IPS-NIHi7 (cell line): ENCODE results near the gene FANCL.
A peak's percentile ranks its signal among the peaks of the same experiment; 100 is the strongest.
"Not testable (repeated sequence)": the region's sequence is repeated elsewhere in the genome, so short reads cannot be mapped to it uniquely, and the experiment has no call there.

Experiments
- DNase-seq: peaks from one replicate; pipeline ENCODE4 v3.0.0; 2012; ENCODE audit warnings: mixed read lengths; ENCODE audit errors: extremely low spot score

Gene FANCL

DNA sequence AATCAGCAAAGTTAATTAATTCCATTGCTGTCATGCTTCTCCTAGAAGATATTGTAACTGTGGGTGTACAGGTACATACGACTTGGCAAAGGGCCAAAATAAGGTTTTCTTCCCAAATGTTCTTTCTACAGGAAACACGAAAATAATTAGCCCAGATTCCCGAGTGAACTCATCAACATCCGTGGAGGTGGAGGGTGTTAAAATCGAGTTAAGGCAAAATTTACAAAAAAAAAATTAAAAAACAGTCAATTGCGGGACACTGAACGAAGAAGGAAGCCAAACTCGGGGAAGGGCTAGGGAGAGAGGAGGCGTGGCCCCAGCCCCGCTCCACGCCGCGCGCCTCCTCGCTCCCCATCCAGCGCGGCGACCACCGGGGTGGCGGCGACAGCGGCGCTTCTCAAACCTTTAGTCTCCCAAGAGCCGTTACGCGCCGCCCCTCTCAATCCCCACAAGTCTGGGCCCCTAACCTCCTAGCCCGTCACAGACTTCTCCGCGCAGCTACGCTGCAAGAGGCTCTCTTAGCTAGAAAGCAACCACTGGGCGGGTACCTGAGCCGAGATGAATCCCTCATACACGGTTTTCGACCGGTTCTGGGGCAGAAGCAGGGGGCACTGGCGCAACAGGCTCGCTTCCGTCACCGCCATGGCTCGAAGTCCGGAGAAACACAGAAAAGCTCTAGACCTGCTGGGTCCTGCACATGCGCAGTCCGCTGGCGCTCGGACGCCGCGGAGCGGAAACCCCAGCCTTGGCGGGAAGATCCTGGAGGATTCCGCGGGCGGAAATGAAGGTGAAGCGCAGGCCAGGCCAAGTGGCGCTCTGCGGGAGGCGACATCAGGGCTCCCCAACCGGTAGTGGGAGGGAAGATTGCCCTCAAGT, at the start of gene FANCL:
FANCL (minus strand) TSS at position 656 of the 876 bp plus-strand sequence; CDS start at position 644, 12 bp downstream.
- peak; percentile 96 for DNase-seq

DNA sequence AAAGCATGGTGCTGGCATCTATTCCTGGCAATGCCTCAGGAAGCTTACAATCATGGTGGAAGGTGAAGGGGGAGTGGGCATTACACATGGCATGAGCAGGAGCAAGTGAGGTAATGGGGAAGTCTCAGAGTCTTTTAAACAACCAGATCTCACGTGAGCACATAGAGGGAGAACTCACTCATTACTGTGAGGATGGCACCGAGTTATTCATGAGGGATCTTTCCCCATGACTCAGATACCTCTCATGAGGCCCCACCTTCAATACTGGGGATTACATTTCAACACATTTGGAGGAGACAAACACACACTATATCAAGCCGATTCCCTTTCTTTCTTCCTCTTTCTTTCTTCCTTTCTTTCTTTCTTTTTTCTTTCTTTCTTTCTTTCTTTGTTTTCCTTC, 47.9 kb upstream of the FANCL start:
- no peak for DNase-seq

DNA sequence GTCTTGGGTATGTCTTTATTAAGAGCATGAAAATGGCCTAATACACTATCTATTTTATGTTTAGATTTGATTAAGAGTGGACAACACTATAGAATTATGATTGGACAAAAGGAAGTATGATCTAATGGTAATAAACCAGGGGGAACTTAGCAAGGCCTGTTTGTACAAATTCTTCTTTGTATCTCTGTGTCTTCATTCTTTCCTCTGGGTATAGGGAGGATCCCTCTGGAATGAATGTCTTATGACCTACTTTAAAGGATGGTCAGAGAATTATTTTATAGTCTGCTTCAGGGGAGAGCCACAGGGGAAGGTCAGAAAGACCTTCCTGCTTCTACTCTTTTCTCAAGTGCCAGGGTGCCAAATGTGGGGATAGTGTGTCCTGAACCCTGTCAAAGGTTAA, 42.8 kb upstream of the FANCL start:
- no peak for DNase-seq

DNA sequence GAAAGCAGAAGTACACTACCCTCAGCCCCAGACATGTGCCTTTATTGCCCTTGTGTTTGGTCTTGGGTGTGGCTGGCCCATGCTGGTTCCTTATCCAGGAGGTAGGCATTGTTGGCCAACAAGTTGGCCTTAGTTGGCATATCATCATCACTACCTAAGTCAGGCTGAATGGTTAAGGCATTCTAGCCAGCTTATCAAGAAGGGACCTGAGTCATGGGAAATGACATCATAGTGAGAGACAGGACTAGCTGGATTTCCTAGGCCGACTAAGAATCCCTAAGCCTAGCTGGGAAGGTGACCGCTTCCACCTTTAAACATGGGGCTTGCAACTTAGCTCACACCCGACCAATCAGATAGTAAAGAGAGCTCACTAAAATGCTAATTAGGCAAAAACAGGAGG, 34.0 kb upstream of the FANCL start:
- not testable (repeated sequence) for DNase-seq

DNA sequence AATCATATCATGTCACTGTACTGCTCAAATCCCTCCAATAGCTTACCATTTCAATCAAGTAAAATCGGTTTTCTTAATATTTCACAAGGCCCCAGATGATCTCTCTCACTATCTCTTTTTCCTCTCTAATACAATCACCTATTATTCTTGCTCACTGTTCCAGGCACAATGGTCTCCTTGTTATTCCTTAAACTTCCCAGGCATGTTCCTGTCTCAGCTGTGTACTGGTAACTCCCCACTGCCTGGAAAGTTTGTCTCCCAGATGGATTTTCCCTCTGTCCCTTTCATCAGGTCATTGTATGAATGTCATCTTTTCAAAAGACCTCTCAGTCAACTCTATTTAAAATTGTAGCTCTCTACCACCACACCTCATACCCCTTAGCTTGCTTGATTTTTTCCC, 30.7 kb upstream of the FANCL start:
- DNase-seq = no peak

DNA sequence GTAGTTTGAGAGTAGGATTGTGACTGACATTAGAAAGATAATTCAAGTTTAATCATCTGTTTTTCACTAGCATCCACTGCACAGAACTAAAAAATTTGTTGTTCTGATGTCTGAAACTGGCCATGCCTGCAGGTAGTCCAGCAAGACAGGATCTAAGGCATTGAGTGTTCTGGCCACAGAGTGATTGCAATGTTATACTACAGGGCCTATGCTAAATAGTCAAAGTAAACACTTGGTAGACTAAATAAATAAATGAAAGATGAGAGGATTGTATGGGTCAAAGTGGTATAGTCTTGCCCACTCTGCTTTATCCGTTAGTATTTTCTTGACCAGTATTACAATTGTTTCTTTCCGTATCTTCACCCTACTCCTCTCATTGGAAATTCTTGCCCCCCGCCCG, 27.6 kb upstream of the FANCL start:
- DNase-seq = no peak

DNA sequence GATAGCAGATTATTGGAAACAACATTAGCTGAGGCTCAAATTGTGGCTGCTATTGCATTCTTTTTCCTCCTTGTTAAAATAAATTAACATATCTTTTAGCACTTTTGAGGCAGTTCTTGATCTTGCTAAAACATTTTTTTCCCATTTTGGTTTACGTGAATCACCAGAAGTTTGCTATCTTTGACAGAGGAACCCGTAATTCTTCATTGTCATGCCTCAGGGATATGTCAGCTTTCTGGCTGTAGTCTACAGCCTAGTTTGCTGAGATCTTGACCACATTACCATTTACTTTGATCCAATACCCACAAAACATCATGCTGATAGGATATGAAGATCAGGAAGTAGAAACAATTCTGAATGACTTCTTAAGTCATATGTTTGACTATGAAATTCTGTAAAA, 25.1 kb upstream of the FANCL start:
- no peak for DNase-seq

DNA sequence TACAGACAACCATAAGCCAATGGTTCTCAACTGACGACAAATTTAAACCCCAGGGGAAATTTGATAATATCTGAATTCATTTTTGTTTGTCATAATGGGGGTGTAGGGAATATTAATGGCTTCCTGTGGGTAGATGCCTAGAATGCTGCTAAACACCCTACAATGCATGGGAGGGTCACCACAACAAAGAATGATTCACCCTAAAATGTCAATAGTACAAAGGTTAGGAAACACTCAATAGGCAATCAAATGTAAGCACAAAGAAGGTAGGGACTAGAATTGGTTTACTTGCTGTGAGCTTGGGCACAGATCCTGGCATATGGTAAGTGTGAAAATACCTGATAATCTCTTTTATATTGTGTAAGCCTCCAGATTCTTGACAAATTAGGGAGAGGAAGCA, 20.1 kb upstream of the FANCL start:
- no peak for DNase-seq

DNA sequence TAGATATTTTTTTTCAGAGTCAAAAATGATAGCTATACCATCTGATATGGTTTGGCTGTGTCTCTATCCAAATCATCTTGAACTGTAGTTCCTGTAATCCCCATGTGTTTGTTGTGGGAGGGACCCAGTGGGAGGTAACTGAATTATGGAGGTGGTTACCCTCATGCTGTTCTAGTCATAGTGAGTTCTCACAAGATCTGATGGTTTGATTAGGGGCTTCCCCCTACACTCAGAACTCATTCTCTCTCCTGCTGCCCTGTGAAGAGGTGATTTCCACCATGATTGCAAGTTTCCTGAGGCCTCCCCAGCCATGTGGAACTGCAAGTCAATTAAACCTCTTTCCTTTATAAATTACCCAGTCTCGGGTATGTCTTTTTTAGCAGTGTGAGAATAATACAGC, 17.3 kb upstream of the FANCL start:
- DNase-seq = not testable (repeated sequence)

DNA sequence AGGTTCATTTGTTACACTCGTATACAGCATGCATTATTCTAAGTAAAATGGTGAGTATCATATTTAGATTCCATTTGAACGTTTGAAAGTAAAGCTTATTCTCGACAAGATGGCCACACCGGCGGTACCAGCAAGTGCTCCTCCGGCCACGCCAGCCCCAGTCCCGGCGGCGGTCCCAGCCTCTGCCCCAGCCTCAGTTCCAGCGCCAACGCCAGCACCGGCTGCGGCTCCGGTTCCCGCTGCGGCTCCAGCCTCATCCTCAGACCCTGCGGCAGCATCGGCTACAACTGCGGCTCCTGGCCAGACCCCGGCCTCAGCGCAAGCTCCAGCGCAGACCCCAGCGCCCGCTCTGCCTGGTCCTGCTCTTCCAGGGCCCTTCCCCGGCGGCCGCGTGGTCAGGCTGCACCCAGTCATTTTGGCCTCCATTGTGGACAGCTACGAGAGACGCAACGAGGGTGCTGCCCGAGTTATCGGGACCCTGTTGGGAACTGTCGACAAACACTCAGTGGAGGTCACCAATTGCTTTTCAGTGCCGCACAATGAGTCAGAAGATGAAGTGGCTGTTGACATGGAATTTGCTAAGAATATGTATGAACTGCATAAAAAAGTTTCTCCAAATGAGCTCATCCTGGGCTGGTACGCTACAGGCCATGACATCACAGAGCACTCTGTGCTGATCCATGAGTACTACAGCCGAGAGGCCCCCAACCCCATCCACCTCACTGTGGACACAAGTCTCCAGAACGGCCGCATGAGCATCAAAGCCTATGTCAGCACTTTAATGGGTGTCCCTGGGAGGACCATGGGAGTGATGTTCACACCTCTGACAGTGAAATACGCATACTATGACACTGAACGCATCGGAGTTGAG, 10.4 kb upstream of the FANCL start:
- not testable (repeated sequence) for DNase-seq

DNA sequence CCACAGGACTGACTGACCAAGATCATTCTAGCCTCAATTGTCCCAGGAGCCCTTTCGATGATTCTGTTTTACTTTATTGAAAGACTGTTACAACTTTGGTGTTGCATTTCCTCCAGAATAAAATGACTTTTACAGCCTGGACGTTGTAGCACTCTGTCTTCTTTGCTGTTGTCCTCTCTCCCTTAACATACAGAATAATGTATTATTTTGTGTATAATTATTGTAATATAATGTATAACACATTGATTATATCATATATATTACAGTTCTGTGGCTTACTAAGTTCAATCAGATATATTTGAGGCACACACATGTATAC, 380 bp upstream of the FANCL start:
- DNase-seq = no peak

DNA sequence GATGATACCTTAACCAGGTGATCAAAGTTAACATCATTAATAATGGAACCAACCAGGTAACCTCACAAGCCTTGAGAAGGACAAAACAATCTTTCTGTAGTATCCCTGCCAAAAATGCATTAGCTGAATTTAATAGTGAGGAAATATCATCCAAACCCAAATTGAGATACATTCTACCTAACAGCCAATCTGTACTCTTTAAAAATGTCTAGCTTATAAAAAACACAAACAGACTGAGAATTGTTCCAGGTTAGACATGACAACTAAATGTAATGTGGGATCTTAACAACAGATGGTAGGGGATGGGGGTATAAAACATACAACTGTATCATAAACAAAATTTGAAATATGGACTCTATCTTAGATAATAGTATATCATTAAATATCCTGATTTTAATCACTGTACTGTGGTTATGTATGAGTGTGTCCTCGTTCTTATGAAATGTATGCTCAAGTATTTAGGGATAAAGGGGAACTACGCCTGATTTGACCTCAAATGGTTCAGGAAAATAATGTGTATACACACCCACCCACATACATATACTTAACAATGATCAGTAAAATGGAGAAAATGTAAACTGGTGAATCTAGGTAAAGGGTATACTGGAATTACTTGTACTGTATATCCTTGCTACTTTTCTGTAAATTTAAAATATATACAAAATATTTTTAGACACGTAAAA, 1.7 kb downstream of the FANCL start:
- no peak for DNase-seq

DNA sequence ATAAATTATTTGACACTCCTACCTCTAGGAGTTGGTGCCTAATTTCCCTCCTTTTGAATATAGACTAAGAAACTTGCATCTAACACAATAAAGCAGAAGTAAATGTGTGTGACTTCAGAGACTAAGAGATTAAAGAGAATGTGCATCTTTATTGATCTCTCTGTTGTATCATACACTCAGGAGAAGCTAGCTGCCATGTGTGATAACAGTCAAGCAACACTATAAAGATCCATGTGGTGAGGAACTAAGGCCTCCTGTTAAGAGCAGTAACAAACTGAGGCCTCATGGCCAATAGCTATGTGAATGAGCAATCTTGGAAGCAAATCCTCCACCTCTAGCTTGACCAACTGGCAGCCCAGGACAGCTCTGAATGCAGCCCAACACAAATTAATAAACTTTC, 3.4 kb downstream of the FANCL start:
- DNase-seq = no peak

DNA sequence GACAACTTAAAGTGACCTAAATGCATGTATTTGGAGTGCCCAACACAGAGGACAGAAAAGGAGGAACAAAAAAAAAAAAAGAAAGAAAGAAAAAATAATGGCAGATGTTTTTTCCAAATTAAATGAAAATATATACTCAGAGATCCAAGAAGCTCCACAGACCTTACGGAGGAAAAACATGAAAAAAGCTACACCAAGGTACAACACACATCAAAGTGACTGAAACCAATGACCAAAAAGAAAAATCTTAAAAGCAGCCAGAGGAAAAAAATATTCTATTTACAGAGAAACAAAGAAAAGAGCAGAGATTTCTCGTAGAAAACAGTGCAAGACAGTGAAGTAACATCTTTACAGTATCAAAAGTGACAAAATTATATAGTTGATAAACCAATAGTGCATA, 5.1 kb downstream of the FANCL start:
- DNase-seq = no peak

DNA sequence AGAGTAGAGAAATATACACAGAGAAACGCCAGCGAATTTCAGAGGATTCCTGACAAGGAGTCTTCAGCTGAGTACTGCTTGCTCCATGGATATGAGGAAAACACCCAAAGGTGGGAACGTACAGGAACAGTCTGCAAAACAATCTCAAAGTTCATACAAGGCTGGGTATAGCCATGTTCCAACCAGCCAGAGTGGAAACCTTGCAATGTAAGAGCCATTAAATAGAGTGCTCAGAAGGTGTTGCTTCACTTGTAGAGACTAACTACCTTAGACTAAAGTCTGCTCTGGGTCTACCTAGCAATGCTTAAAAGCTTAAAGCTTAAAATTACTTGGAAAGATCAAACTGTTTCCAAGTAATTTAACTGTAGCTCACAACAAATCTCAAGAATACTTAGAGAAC, 6.0 kb downstream of the FANCL start:
- no peak for DNase-seq

DNA sequence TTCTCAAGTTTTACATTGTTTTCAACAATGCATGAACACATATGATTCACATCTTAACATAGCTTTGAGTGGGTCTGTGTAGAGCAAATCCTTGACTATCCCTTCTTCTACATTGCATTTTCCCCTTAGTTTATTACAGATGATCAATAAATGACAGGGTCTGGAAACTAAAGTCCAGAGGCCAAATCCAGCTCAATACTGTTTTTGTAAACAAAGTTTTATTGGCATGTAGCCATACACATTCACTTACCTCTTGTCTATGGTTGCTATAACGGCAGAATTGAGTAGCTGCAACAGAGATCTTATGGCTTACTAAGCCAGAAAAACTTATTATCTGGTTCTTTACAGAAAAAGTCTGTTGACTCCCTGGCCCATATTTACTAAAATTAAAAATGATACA, 12.8 kb downstream of the FANCL start:
- DNase-seq = no peak

DNA sequence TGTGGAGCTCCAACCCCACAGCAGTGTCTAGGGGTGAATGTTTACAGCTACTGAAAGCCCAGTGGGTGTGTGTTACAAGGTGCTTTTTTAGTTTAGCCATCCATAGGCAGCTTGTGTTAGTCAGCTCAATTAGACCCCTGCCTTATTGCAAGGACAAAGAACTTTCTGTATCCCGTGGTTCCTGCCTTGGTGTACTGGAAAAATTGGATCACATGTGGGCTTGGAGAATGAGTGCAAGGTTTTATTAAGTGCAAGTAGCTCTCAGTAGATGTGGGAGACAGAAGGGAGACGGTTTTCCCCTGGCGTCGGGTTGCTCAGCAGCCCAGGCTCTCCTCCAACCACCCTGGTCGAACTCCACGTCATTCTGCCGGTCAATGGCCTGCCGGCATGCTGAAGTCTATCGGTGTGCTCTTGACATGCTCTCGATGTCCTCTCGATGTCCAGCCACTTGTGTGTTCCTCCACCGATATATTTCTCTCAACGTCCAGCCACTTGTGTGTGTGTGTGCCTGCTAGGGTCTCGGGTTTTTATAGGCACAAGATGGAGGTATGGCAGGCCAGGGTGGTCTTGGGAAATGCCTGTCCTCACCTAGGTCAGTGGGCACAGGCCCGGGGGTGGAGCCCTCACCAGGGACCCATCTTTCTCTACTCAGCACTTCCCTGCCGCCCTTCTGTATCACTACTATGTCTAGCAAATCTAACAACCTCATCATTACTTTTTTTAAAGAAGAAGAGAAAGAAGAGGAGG, 13.8 kb downstream of the FANCL start:
- no peak for DNase-seq

DNA sequence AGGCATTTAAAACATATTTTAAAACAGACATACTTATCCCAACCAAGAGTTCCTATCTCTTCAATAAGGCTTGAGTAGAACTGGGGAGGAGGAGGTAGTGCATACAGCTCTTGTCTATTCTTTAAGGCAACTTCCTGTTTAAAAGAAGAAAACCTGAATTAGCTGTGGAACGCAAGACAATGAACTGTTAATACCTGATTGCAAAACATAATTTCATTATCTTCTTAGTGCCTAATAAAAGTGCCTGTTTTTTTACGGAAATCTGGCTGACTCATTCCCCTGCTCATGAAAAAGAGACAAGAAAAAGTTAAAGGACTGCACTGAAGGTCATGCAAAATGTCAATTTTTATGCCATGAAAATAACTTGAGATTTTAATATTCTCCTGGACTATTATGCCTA, 19.2 kb downstream of the FANCL start:
- DNase-seq = no peak

DNA sequence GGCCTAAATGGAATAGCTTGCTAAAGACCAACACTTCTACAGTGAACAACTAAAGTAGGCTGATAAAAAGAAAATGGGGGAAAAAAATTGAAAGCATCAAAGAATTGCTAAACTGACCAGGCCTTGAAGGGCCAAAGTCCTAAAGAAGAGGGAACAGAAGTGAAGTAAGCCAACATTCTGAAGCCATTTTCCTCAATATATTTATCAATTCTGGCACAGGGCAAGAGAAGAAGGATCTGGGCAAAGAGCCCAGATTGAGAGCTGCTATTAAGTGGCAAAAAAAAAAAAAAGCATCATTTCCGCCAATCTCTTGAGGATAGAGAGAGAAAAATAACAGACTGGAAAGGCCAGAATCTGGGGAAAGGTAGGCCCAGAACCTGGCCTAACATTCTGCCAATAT, 25.7 kb downstream of the FANCL start:
- DNase-seq = no peak

DNA sequence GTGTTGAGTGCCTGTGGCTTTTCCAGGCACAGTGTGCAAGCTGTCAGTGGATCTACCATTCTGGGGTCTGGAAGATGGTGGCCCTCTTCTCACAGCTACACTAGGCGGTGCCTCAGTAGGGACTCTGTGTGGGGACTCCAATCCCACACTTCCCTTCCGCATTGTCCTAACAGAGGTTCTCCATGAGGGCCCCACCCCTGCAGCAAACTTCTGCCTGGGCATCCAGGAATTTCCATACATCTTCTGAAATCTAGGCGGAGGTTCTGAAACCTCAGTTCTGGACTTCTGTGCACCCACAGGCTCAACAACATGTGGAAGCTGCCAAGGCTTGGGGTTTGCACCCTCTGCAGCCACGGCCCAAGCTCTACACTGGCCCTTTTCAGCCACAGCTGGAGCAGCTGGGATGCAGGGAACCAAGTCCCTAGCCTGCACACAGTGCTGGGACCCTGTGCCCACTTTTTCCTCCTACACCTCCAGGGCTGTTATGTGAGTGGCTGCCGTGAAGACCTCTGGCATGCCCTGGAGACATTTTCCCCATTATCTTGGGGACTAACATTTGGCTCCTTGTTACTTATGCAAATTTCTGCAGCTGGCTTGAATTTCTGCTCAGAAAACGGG, 30.1 kb downstream of the FANCL start:
- not testable (repeated sequence) for DNase-seq

DNA sequence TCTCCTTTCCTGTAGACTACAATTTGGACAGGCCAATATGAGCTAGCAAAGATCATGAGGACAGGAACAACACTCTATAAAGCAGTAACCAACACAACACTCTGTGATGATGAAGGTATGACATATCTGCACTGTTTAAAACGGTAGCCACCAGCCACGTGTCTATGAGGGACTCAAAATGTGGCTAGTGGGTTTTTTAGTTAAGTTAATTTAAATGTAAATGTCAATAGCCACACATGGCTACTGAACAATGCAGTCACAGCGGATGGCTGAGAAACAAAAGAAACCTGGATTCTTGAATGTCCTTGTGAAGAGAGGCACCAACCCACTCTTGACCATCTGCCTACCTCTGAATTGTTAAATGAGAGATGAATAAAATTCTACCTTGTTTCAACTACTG, 33.9 kb downstream of the FANCL start:
- peak; percentile 20 for DNase-seq
